GM18520 (cell line): ENCODE results near the gene DUSP5.
"Not testable (repeated sequence)": the region's sequence is repeated elsewhere in the genome, so short reads cannot be mapped to it uniquely, and the experiment has no call there.

Source experiments
- ATAC-seq: cut with Tn5 transposase; IDR thresholded peaks from one replicate; pipeline ENCODE4 v1.9.1; 2021; ENCODE audit not compliant: unreplicated experiment

Gene DUSP5

GRCh38 chr10:110514848-110515247 lies 17.1 kb downstream of the DUSP5 start:
- no peak for ATAC-seq

- no peak for ATAC-seq
Measured at GRCh38 chr10:110516815-110517492, 19.2 kb downstream of the DUSP5 start.

- no peak for ATAC-seq
Measured at GRCh38 chr10:110522365-110522988, 24.8 kb downstream of the DUSP5 start.

- no peak for ATAC-seq
Measured at GRCh38 chr10:110523736-110524135, 26.0 kb downstream of the DUSP5 start.

GRCh38 chr10:110524179-110524858 lies 26.6 kb downstream of the DUSP5 start:
- no peak for ATAC-seq

GRCh38 chr10:110524859-110525232 lies 27.1 kb downstream of the DUSP5 start:
- ATAC-seq: no peak

GRCh38 chr10:110525349-110526260 lies 27.9 kb downstream of the DUSP5 start:
- ATAC-seq: no peak

GRCh38 chr10:110527731-110528171 lies 30.0 kb downstream of the DUSP5 start:
- no peak for ATAC-seq

- peak; percentile 8 for ATAC-seq
Measured at GRCh38 chr10:110528224-110528996, 30.7 kb downstream of the DUSP5 start.

- peak; percentile 67 for ATAC-seq
Measured at GRCh38 chr10:110528997-110529524, 31.4 kb downstream of the DUSP5 start.

- no peak for ATAC-seq
Measured at GRCh38 chr10:110529596-110530011, 31.9 kb downstream of the DUSP5 start.

- ATAC-seq: no peak
Measured at GRCh38 chr10:110530131-110530831, 32.6 kb downstream of the DUSP5 start.

- no peak for ATAC-seq
Measured at GRCh38 chr10:110531687-110532086, 34.0 kb downstream of the DUSP5 start.

GRCh38 chr10:110532628-110533027 lies 34.9 kb downstream of the DUSP5 start:
- ATAC-seq: not testable (repeated sequence)

- ATAC-seq: no peak
Measured at GRCh38 chr10:110533149-110533548, 35.4 kb downstream of the DUSP5 start.

- no peak for ATAC-seq
Measured at GRCh38 chr10:110534571-110534970, 36.9 kb downstream of the DUSP5 start.

GRCh38 chr10:110535958-110536891 lies 38.5 kb downstream of the DUSP5 start:
- peak; percentile 81 for ATAC-seq

GRCh38 chr10:110539091-110539490 lies 41.4 kb downstream of the DUSP5 start:
- no peak for ATAC-seq
